B cell (primary cell): ENCODE data around the gene ARHGDIG.

Experiments
- CTCF ChIP-seq: fragments of 200-600 bp; IDR thresholded peaks from one replicate; pipeline ENCODE4 v1.8.0; 2022; ENCODE audit warnings: antibody characterized with exemption, mild to moderate bottlenecking
- EZH2 ChIP-seq: IDR thresholded peaks from 2 replicates; pipeline ENCODE4 v1.6.1; 2012; ENCODE audit warnings: borderline replicate concordance, low read depth, mild to moderate bottlenecking, moderate library complexity, low read length; ENCODE audit not compliant: insufficient read depth, poor library complexity, severe bottlenecking

- TF ChIP-seq EZH2 (no peak), CTCF (no peak)
Measured at GRCh38 chr16:318628-319027, 38.2 kb downstream of the ARHGDIG start.
